Limb (tissue), 2 donors: ENCODE measurements around the gene OR52W1.
"Not testable (repeated sequence)": the region's sequence is repeated elsewhere in the genome, so short reads cannot be mapped to it uniquely, and the experiment has no call there.

Experiments used
- DNase-seq, 2 donors: peaks; one replicate each; pipeline ENCODE4 v3.0.0-alpha.2; 2016; ENCODE audit errors: extremely low spot score in 2 of 2

OR52W1 gene

GRCh38 chr11:6217722-6218121 is 18.7 kb downstream of the OR52W1 start:
- no peak for DNase-seq

GRCh38 chr11:6219359-6219758 is 20.3 kb downstream of the OR52W1 start:
- no peak for DNase-seq

GRCh38 chr11:6223854-6224253 is 24.8 kb downstream of the OR52W1 start:
- no peak for DNase-seq

- DNase-seq, result no peak
These were observed 25.4 kb downstream of the OR52W1 start for GRCh38 chr11:6224421-6224820.

GRCh38 chr11:6225024-6225423 is 26.0 kb downstream of the OR52W1 start:
- no peak for DNase-seq

- DNase-seq, result no peak
These were observed 26.9 kb downstream of the OR52W1 start for GRCh38 chr11:6225896-6226295.

GRCh38 chr11:6228520-6228919 is 29.5 kb downstream of the OR52W1 start:
- DNase-seq, result no peak

GRCh38 chr11:6229911-6230310 is 30.9 kb downstream of the OR52W1 start:
- DNase-seq, result no peak

- no peak for DNase-seq
These were observed 33.9 kb downstream of the OR52W1 start for GRCh38 chr11:6232899-6233298.

GRCh38 chr11:6233984-6234386 is 35.0 kb downstream of the OR52W1 start:
- no peak for DNase-seq

GRCh38 chr11:6234387-6235107 is 35.5 kb downstream of the OR52W1 start, which contains the start of gene FHIP1B:
Gene FHIP1B (minus strand): TSS chr11:6234636. CDS start chr11:6224516, 10,120 bp downstream.
- DNase-seq, result peak; percentile 99 to 100

- DNase-seq, result no peak
These were observed 38.2 kb downstream of the OR52W1 start for GRCh38 chr11:6237266-6237665.

- DNase-seq, result no peak
These were observed 38.8 kb downstream of the OR52W1 start for GRCh38 chr11:6237761-6238302.

- DNase-seq, result no peak
These were observed 39.9 kb downstream of the OR52W1 start, which contains the start of gene CNGA4 for GRCh38 chr11:6238902-6239301. Gene CNGA4 (plus strand): TSS chr11:6239089. CDS start chr11:6239207, 118 bp downstream.

- DNase-seq, result no peak
These were observed 41.1 kb downstream of the OR52W1 start for GRCh38 chr11:6240139-6240538.

- DNase-seq, result no peak
These were observed 41.8 kb downstream of the OR52W1 start for GRCh38 chr11:6240781-6241180.

GRCh38 chr11:6241316-6241715 is 42.3 kb downstream of the OR52W1 start:
- DNase-seq, result no peak

- no peak for DNase-seq
These were observed 46.5 kb downstream of the OR52W1 start for GRCh38 chr11:6245536-6245935.

GRCh38 chr11:6248248-6248647 is 49.2 kb downstream of the OR52W1 start:
- no peak for DNase-seq

- not testable (repeated sequence) for DNase-seq
These were observed 49.9 kb downstream of the OR52W1 start for GRCh38 chr11:6248897-6249296.
